Measurements from ENCODE around the gene HOXB3. TPM values are rescaled to one million over a fixed set of nuclear protein-coding genes. Genes with fewer than 3 reads are reported as not detected.

Gene HOXB3
- total RNA-seq, 1 experiment from 2014 or later, result 8.8 TPM

GRCh38 chr17:48628649-48629410 is 38.8 kb upstream of the HOXB3 start:
- Histone ChIP-seq H3K27ac (no peak overlapping the region), H3K36me3 (no peaks in the 10 kb centered on the region), H3K4me1 (no peaks in the 10 kb centered on the region; the same call in 1 of the 2 replicates), H3K9me3 (replicated peaks) (no peaks in the 10 kb centered on the region), H3K27me3 (peaks cover 16% of the 10 kb centered on the region), H3K4me3 (no peak overlapping the region)
- DNase-seq, result no peak

DNA sequence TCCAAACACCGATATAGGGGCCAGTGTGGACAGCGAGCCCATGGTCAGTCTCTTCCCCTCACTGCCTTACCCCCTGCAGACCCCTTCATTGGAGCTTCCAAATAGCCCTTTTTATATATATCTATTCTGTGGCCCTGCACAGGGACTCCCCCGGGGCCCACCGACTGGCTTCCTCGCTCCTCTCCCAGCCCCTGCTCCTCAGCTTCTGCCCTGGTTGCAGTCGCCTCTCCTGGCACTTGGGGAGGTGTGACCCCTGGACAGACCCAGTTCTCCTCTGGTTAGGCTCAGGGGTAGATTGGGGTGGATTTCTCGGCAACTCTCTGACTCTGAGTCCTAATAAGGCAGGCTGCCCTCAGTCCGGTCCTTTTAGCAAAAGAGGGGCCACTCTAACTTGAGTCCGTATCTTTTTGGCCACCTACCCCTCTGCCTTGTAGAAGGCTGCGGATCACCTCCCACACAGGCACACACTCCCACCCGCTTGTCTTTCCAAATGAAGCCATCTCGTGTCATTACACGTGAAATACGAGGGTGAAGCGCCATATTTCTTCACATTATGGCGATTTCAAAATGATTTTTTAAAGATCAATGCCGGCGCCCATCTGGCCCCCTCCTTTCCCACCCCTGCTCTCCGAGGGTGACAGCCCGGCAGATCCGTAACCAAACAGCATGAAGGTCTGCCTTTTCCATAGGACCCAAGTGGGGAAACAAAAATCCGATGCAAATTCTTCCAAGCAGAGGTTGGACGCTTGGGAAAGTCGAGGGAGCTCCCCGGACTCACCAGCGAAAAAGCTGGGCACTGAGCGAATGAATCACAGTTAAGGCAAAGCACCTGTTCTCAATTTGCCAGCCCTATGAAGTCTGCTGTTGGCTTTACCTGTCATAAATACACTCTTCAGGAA is 37.8 kb upstream of the HOXB3 start:
- Histone ChIP-seq H3K4me1 (no peaks in the 10 kb centered on the region; the same call in 1 of the 2 replicates), H3K27me3 (peaks cover 17% of the 10 kb centered on the region), H3K9me3 (replicated peaks) (no peaks in the 10 kb centered on the region), H3K27ac (no peak overlapping the region), H3K36me3 (no peaks in the 10 kb centered on the region), H3K4me3 (no peak overlapping the region)
- no peak for DNase-seq

DNA sequence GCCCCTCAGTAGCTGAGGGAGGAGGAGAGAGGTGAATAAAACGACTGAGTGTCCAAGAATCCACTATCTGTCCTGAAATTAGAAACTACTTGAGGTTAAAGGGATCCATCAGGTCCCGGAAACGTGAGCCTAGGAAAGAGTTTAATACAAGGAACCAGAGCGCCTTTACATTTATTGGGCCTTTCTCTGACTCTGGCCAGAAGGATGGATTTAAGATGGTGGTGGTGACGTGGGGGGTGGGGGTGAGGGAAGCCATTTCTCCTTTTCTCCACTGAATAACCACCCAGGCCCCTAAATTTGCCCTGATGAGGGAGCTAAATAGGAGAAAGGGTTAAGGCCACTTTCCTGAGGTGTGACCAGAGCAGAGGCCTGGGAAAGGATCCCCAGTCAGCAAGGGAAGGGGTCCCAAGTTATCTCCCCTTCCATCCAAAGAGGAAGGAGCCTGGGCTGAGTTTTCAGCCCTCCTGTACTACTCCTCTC is 37.1 kb upstream of the HOXB3 start:
- Histone ChIP-seq H3K4me3 (peak overlapping the region; percentile 59), H3K27me3 (peaks cover 17% of the 10 kb centered on the region), H3K9me3 (replicated peaks) (no peaks in the 10 kb centered on the region), H3K27ac (peak overlapping the region; percentile 8; the same call in 1 of the 2 replicates), H3K4me1 (no peaks in the 10 kb centered on the region; the same call in 1 of the 2 replicates), H3K36me3 (no peaks in the 10 kb centered on the region)
- DNase-seq, result peak in 1 of 2 experiments; percentile 20

DNA sequence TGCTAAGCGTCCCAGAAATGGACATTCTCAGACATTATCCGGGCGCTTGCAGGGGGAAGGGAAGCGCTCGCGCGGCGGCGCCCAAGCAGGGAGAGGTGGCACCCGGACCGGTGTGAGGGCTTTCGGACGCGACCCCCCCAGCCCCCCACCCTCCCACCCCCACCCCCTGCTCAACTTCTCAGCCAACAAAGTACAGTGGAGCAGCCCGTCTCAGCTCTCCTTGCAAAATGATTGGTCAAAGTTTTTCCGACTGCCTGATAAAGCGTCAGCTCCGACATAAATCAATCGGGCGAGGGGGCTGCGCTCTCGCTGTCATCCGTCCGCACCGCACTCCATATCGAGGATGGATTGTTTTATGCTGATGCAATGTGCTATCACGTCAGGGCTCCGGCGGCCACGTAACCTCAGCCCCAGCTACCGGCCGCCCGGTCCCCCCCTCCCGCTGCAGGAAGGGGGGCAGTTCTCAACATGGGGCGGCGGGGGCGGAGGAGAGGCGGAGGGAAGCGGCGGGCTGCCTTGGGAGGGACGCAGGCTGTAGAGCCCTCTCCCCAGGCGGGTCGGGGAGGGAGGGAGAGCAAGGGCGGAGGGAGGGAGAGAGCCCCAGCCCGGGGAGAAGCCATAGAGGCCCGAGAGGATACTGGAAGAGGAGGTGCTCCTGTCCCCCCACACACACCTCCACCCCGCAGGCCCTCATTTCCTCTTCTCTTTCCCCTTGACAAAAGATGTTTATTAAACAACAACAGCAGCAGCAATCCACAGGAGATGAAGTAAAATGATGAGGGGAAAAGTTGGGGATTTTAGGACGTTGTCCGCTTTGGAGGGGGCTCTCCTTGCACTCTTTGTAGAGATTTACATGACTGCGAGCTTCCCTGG is 36.4 kb upstream of the HOXB3 start, which contains the start of gene HOXB9:
TSS of gene HOXB9 (minus strand) at position 114 of the 873 bp plus-strand sequence. CDS start at position 25, 89 bp downstream.
- peak; percentile 61 to 62 for DNase-seq
- peak within 1 kb of the TSS; percentile 59 for H3K4me3 ChIP-seq
- no peaks in the 10 kb centered on the region; the same call in 1 of the 2 replicates for H3K4me1 ChIP-seq
- H3K27ac ChIP-seq, result peak within 1 kb of the TSS; percentile 8; the same call in 1 of the 2 replicates
- H3K36me3 ChIP-seq, result no peaks in the 10 kb centered on the region
- H3K9me3 ChIP-seq (replicated peaks), result no peaks in the 10 kb centered on the region
- H3K27me3 ChIP-seq, result peaks cover 17% of the 10 kb centered on the region

- peak overlapping the region; percentile 59 for H3K4me3 ChIP-seq
- peaks cover 12% of the 10 kb centered on the region for H3K27me3 ChIP-seq
- H3K36me3 ChIP-seq, result no peaks in the 10 kb centered on the region
- H3K9me3 ChIP-seq (replicated peaks), result no peaks in the 10 kb centered on the region
- peak; percentile 30 to 53 for DNase-seq
- no peak overlapping the region for H3K27ac ChIP-seq
- no peaks in the 10 kb centered on the region; the same call in 1 of the 2 replicates for H3K4me1 ChIP-seq
Measured at GRCh38 chr17:48625495-48626244, 35.6 kb upstream of the HOXB3 start.

GRCh38 chr17:48624544-48625494 is 34.8 kb upstream of the HOXB3 start:
- H3K36me3 ChIP-seq, result no peaks in the 10 kb centered on the region
- H3K4me3 ChIP-seq, result peak overlapping the region; percentile 59
- DNase-seq, result peak; percentile 29 to 49
- H3K4me1 ChIP-seq, result no peaks in the 10 kb centered on the region; the same call in 1 of the 2 replicates
- no peaks in the 10 kb centered on the region for H3K9me3 ChIP-seq (replicated peaks)
- H3K27ac ChIP-seq, result no peak overlapping the region
- peaks cover 12% of the 10 kb centered on the region for H3K27me3 ChIP-seq

DNA sequence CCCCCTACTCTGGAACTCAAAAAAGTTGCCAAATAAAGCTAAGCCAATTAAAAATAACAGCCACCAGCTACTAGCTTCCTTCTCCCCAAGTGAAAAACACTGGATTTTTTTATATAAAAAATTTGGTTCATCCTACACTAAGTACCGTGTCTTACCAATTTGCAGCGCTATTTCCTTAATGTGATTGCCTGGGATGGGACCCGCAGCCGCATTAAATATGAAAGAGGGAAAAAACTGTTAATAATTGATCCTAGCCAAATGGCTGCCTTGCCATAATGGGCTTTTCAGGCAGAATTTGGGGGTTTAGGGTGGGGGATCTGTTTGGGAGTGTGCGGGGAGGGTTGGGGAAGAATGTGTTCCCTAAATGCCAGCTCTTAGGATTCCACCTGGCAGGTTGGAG is 34.1 kb upstream of the HOXB3 start:
- Histone ChIP-seq H3K9me3 (replicated peaks) (no peaks in the 10 kb centered on the region), H3K4me3 (no peak overlapping the region), H3K27ac (no peak overlapping the region), H3K4me1 (no peaks in the 10 kb centered on the region; the same call in 1 of the 2 replicates), H3K36me3 (no peaks in the 10 kb centered on the region), H3K27me3 (peaks cover 12% of the 10 kb centered on the region)
- DNase-seq, result no peak

- Histone ChIP-seq H3K36me3 (no peaks in the 10 kb centered on the region), H3K4me3 (no peak overlapping the region), H3K27me3 (peaks cover 13% of the 10 kb centered on the region), H3K4me1 (no peaks in the 10 kb centered on the region; the same call in 1 of the 2 replicates), H3K27ac (no peak overlapping the region), H3K9me3 (replicated peaks) (no peaks in the 10 kb centered on the region)
- no peak for DNase-seq
Measured at GRCh38 chr17:48623583-48623982, 33.5 kb upstream of the HOXB3 start.

- H3K9me3 ChIP-seq (replicated peaks), result no peaks in the 10 kb centered on the region
- no peaks in the 10 kb centered on the region for H3K36me3 ChIP-seq
- no peaks in the 10 kb centered on the region; the same call in 1 of the 2 replicates for H3K4me1 ChIP-seq
- no peak for DNase-seq
- H3K4me3 ChIP-seq, result no peak overlapping the region
- H3K27me3 ChIP-seq, result peaks cover 20% of the 10 kb centered on the region
- no peak overlapping the region for H3K27ac ChIP-seq
Measured at GRCh38 chr17:48622857-48623256, 32.8 kb upstream of the HOXB3 start.

- Histone ChIP-seq H3K36me3 (no peaks in the 10 kb centered on the region), H3K27ac (no peak overlapping the region), H3K9me3 (replicated peaks) (no peaks in the 10 kb centered on the region), H3K27me3 (peaks cover 23% of the 10 kb centered on the region), H3K4me1 (no peaks in the 10 kb centered on the region), H3K4me3 (no peak overlapping the region)
- no peak for DNase-seq
Measured at GRCh38 chr17:48621410-48622392, 31.7 kb upstream of the HOXB3 start.

GRCh38 chr17:48620461-48621139 is 30.6 kb upstream of the HOXB3 start:
- H3K27ac ChIP-seq, result no peak overlapping the region
- no peak for DNase-seq
- peaks cover 30% of the 10 kb centered on the region for H3K27me3 ChIP-seq
- H3K4me3 ChIP-seq, result no peak overlapping the region
- H3K9me3 ChIP-seq (replicated peaks), result no peaks in the 10 kb centered on the region
- no peaks in the 10 kb centered on the region for H3K36me3 ChIP-seq
- no peaks in the 10 kb centered on the region for H3K4me1 ChIP-seq
